ENCODE results near the gene CDH4.

DNA sequence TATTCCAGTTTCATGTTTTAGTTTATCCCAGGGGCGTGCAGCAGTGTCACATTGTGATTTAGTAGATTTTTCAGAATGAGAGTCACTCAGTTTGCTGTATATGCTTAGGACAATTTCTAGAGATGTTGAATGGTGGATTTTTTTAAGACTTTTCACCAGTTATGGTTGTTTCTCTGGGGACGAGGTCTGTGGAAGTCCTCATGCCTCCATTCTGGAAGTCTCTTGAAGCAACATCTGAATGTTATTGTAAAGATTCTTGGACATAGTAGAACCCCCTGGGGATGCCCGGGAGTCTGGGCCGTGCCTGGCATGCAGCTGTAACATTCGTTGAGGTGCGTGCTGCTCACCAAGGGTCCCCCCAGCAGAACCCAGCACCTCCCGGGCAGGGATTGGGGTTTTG is 341.5 kb downstream of the CDH4 start:
- TF ChIP-seq POLR2AphosphoS5 (IDR thresholded peaks at IDR 0.05), result no peak
- no peak for TF ChIP-seq POLR2A (IDR thresholded peaks at IDR 0.05)
- TF ChIP-seq, protein P1, sequence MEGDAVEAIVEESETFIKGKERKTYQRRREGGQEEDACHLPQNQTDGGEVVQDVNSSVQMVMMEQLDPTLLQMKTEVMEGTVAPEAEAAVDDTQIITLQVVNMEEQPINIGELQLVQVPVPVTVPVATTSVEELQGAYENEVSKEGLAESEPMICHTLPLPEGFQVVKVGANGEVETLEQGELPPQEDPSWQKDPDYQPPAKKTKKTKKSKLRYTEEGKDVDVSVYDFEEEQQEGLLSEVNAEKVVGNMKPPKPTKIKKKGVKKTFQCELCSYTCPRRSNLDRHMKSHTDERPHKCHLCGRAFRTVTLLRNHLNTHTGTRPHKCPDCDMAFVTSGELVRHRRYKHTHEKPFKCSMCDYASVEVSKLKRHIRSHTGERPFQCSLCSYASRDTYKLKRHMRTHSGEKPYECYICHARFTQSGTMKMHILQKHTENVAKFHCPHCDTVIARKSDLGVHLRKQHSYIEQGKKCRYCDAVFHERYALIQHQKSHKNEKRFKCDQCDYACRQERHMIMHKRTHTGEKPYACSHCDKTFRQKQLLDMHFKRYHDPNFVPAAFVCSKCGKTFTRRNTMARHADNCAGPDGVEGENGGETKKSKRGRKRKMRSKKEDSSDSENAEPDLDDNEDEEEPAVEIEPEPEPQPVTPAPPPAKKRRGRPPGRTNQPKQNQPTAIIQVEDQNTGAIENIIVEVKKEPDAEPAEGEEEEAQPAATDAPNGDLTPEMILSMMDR (IDR thresholded peaks at IDR 0.05), result no peak
- TF ChIP-seq EP300 (IDR thresholded peaks at IDR 0.05), result no peak

Data from sigmoid colon (tissue), 4 donors.